Measurements from ENCODE around the gene CCDC102A. TPM values are rescaled to one million over a fixed set of nuclear protein-coding genes. Genes with fewer than 3 reads are reported as not detected.

CCDC102A gene
- total and polyA plus RNA-seq, 2 donors (not counting 3 experiments of a cell fraction or from before 2014, with no cell fraction given): 7.8 to 12.2 TPM

- no peak overlapping the region for H3K4me2 ChIP-seq (ENCODE audit: insufficient read depth, low read length)
- dilution Hi-C loops (cut with MboI; ENCODE audit: extremely low pct_ligation_motif_present, low sequenced_read_pairs): no loop called here
- H3K9ac ChIP-seq (replicated peaks; ENCODE audit: extremely low read depth, insufficient read depth, low read length): no peak overlapping the region
- H4K20me1 ChIP-seq (replicated peaks; ENCODE audit: control insufficient read depth, extremely low read depth, insufficient read depth, low read length): no peaks in the 10 kb centered on the region
- no peak overlapping the region for H3K4me3 ChIP-seq (replicated peaks in 1 of 3; ENCODE audit: insufficient read depth in 1 of 3, low read depth in 1 of 3, low read length in 3 of 3)
- no TSS peak for BruUV-seq (replicated peaks)
- no peaks in the 10 kb centered on the region for H3K9me3 ChIP-seq (replicated peaks; ENCODE audit: control insufficient read depth, insufficient read depth, low read length)
- H3K36me3 ChIP-seq (ENCODE audit: control insufficient read depth in 2 of 2, extremely low read depth in 1 of 2, insufficient read depth in 2 of 2, low read length in 2 of 2): no peaks in the 10 kb centered on the region
- peaks cover 10 to 11% of the 10 kb centered on the region in 2 experiments for H3K27me3 ChIP-seq (ENCODE audit: control insufficient read depth in 2 of 2, insufficient read depth in 2 of 2, low read length in 2 of 2)
- H3K9me1 ChIP-seq (replicated peaks; ENCODE audit: control insufficient read depth, extremely low read depth, insufficient read depth, low read length): no peaks in the 10 kb centered on the region
- TF ChIP-seq MYC (IDR thresholded peaks at IDR 0.05; ENCODE audit: low read depth, low read length) (no peak), GATA2 (IDR thresholded peaks at IDR 0.05; ENCODE audit: insufficient read depth, insufficient read length, low read depth, low read length) (no peak), MAX (IDR thresholded peaks at IDR 0.05; ENCODE audit: insufficient read depth, insufficient read length) (no peak), POLR2AphosphoS5 (IDR thresholded peaks at IDR 0.05; ENCODE audit: insufficient read depth, low read depth, low read length) (no peak), CTCF (IDR thresholded peaks at IDR 0.05; ENCODE audit: extremely low read depth in 1 of 2, insufficient read depth in 1 of 2, low read depth in 1 of 2, low read length in 2 of 2) (no peak), JUN (IDR thresholded peaks at IDR 0.05; ENCODE audit: borderline replicate concordance, insufficient read depth, insufficient read length, low read depth) (no peak), POLR2A (IDR thresholded peaks at IDR 0.05; ENCODE audit: low read depth, low read length) (no peak), EZH2 (IDR thresholded peaks at IDR 0.05; ENCODE audit: borderline replicate concordance, low read depth, low read length, severe bottlenecking) (no peak), FOS (IDR thresholded peaks at IDR 0.05; ENCODE audit: borderline replicate concordance, insufficient read depth, low read length) (no peak)
- no peaks in the 10 kb centered on the region for H3K79me2 ChIP-seq (ENCODE audit: control insufficient read depth, insufficient read depth, low read length)
- no peak overlapping the region for H2AFZ ChIP-seq (ENCODE audit: low read depth, low read length)
- no peak overlapping the region for H3K27ac ChIP-seq (ENCODE audit: insufficient read depth, low read depth, low read length)
- DNase-seq (ENCODE audit: low read depth, low spot score): no peak
- intact Hi-C loops (cut with micrococcal nuclease): no loop called here
- POLR2A ChIA-PET: no interaction called here
- CTCF ChIA-PET: interaction anchor here (2.0 kb wide), 1 partner anchor 26 kb away, joined by 5 read pairs; no protein-coding TSS in a partner anchor
- H3K4me1 ChIP-seq (ENCODE audit: control insufficient read depth, extremely low read depth, insufficient read depth, low read length): no peaks in the 10 kb centered on the region
- FAIRE-seq: no peak
These were observed 42.6 kb downstream of the CCDC102A start for GRCh38 chr16:57493767-57494166.

All from endothelial cell of umbilical vein (primary cell).